Uterus (tissue), 4 donors: ENCODE results near the gene GAD1. TPM values are rescaled to one million over a fixed set of nuclear protein-coding genes. Genes with fewer than 3 reads are reported as not detected.

Experiments
- DNase-seq, 2 donors: peaks; one replicate each; pipeline ENCODE4 v3.0.0-alpha.2; 2019 to 2020
- H3K27ac ChIP-seq, 2 donors: fragments of 200-600 bp; sonication (generic); 1 replicate in 1 of 2; 2 replicates in 1 of 2; pipeline ENCODE4 v1.5.1; 2016 to 2018
- H3K27me3 ChIP-seq, 2 donors: fragments of 200-600 bp; sonication (generic); one replicate each; pipeline ENCODE4 v1.5.1; 2018 to 2019; ENCODE audit warnings: control low read depth in 1 of 2
- H3K36me3 ChIP-seq, 2 donors: fragments of 200-600 bp; sonication (generic); one replicate each; pipeline ENCODE4 v1.5.1; 2019; ENCODE audit warnings: control low read depth in 1 of 2
- H3K4me1 ChIP-seq, 2 donors: fragments of 200-600 bp; sonication (generic); one replicate each; pipeline ENCODE4 v1.5.1; 2018 to 2019; ENCODE audit warnings: control low read depth in 1 of 2
- H3K4me3 ChIP-seq, 2 donors: fragments of 200-600 bp; sonication (generic); 1 replicate in 1 of 2; 2 replicates in 1 of 2; pipeline ENCODE4 v1.5.1; 2018 to 2019; ENCODE audit warnings: mild to moderate bottlenecking in 1 of 2
- H3K9me3 ChIP-seq, 2 donors: fragments of 200-600 bp; sonication (generic); one replicate each; pipeline ENCODE4 v1.5.1; 2019; ENCODE audit warnings: control low read depth in 1 of 2
- POLR2A ChIP-seq, 2 donors: fragments of 450-650 bp; IDR thresholded peaks; one replicate each; pipeline ENCODE4 v1.6.1; 2016; ENCODE audit warnings: antibody characterized with exemption in 2 of 2, mild to moderate bottlenecking in 1 of 2, moderate library complexity in 1 of 2
- intact Hi-C: fragments of 100-400 bp; cut with DNase I; formaldehyde crosslinking; loops from one replicate; pipeline ENCODE4 v1.15.1; 2023; ENCODE audit warnings: low total_unique reads
- total RNA-seq, 4 donors: library from RNA; depleted of rRNA in 3 of 4; stranded (reverse); fragments of >200 nt in 3 of 4; gene quantifications; one replicate each; pipeline versions ENCODE4 v1.1.0 to v1.2.4, GENCODE V29; 2014 to 2023
- TF ChIP-seq, protein P1 (sequence below), 4 experiments: fragments of 200-600 bp in 2 of 4; fragments of 450-650 bp in 2 of 4; sonication (generic) in 2 of 4; IDR thresholded peaks; one replicate each; pipeline ENCODE4 v1.5.1; 2016 to 2019; ENCODE audit warnings: antibody characterized with exemption in 4 of 4, mild to moderate bottlenecking in 2 of 4, moderate library complexity in 1 of 4
- donor health status: DM: yes; HTN: yes; CAD: no.

Gene GAD1
- total RNA-seq, 4 donors from 2014 or later = 0.83 to 1.6 TPM; not detected in 2

DNA sequence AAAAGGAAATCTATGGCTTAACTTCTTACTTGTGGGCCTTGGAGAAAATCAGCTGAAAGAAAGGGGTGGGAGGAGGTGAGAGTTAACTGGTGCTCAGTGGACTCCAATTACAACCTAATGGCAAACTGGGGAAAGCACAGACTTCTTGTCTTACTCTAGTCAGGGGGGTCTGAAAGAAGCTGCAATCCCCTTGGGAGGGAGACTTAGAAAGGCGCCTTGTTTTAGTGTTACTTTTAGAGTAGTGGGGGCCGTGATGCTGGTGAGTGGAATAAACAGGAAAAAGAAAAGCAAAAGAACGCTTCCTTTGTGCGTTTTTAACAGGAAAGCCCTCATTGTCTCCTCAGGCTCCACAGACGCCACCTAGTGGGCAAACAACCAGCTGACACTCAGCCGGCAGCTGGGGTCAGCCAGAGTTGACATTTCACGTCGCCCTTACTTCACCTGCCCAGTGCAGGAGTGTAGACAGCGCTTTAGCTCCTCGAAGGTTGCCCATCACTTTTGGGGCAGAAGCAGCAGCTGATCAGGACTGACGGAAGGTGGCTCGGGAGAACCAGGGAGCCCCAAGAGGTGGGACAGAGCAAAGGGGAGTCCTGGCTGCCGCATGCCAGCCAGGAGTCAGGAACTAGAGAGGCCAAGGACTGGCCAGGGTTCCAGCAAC lies 56.5 kb downstream of the GAD1 start:
- H3K4me3 ChIP-seq = no peak overlapping the region
- DNase-seq = peak; percentile 29 to 60

DNA sequence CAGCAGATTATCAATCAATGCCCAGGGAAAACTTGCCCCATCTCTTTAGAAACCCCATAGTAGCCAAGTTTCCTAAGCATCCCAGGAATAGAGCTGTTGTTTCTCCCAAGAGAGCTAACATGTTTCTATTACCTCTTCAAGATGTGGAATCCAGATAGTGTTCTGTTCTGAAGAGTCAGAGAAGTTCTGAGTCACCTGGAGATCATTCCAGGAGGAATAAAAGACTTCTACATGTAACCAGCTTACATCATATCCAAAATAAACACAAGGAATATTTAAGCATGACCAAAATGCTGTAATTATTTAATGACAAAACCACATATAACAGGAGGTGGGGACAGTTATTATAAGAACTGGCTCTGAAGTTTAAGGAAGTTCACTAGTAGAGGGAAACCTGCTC lies 61.4 kb downstream of the GAD1 start:
- Histone ChIP-seq H3K4me3 (no peak overlapping the region), H3K36me3 (no peaks in the 10 kb centered on the region), H3K27me3 (no peaks in the 10 kb centered on the region), H3K4me1 (no peaks in the 10 kb centered on the region), H3K9me3 (no peaks in the 10 kb centered on the region), H3K27ac (no peak overlapping the region)
- intact Hi-C loops = no loop called here
- TF ChIP-seq, protein P1, sequence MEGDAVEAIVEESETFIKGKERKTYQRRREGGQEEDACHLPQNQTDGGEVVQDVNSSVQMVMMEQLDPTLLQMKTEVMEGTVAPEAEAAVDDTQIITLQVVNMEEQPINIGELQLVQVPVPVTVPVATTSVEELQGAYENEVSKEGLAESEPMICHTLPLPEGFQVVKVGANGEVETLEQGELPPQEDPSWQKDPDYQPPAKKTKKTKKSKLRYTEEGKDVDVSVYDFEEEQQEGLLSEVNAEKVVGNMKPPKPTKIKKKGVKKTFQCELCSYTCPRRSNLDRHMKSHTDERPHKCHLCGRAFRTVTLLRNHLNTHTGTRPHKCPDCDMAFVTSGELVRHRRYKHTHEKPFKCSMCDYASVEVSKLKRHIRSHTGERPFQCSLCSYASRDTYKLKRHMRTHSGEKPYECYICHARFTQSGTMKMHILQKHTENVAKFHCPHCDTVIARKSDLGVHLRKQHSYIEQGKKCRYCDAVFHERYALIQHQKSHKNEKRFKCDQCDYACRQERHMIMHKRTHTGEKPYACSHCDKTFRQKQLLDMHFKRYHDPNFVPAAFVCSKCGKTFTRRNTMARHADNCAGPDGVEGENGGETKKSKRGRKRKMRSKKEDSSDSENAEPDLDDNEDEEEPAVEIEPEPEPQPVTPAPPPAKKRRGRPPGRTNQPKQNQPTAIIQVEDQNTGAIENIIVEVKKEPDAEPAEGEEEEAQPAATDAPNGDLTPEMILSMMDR (IDR thresholded peaks at IDR 0.05) = no peak
- TF ChIP-seq POLR2A (IDR thresholded peaks at IDR 0.05) = no peak
- DNase-seq = no peak

More for the DNA sequence above, 56.5 kb downstream of the GAD1 start:
- Histone ChIP-seq H3K36me3 (no peaks in the 10 kb centered on the region), H3K27ac (no peak overlapping the region), H3K9me3 (no peaks in the 10 kb centered on the region), H3K27me3 (no peaks in the 10 kb centered on the region), H3K4me1 (no peaks in the 10 kb centered on the region)
- intact Hi-C loops = no loop called here
- TF ChIP-seq, protein P1 (IDR thresholded peaks at IDR 0.05) = peak; percentile 50 to 69 (median 56)
- TF ChIP-seq POLR2A (IDR thresholded peaks at IDR 0.05) = no peak

DNA sequence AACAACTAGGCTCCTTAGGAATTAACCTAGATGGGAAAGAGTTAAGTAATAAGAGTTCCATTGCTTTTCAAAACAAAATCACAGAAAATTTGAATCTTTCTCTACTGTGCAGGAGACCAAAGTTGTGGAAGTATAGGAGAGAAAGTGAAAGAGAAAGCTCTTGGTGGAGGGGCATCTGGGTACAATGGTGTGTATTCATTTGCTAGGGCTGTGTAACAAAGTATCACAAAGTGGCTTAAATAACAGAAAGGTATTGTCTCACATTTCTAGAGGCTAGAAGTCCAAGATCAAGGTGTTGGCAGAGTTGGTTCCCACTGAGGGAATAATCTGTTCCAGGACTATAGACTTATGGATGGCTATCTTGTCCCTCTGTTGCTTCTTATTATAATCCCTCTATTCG lies 61.8 kb downstream of the GAD1 start:
- no peak overlapping the region for H3K27ac ChIP-seq
- DNase-seq = no peak
- intact Hi-C loops = no loop called here
- no peaks in the 10 kb centered on the region for H3K9me3 ChIP-seq
- no peaks in the 10 kb centered on the region for H3K27me3 ChIP-seq
- TF ChIP-seq POLR2A (IDR thresholded peaks at IDR 0.05) = no peak
- TF ChIP-seq, protein P1 (IDR thresholded peaks at IDR 0.05) = no peak
- no peak overlapping the region for H3K4me3 ChIP-seq
- no peaks in the 10 kb centered on the region for H3K4me1 ChIP-seq
- H3K36me3 ChIP-seq = no peaks in the 10 kb centered on the region

DNA sequence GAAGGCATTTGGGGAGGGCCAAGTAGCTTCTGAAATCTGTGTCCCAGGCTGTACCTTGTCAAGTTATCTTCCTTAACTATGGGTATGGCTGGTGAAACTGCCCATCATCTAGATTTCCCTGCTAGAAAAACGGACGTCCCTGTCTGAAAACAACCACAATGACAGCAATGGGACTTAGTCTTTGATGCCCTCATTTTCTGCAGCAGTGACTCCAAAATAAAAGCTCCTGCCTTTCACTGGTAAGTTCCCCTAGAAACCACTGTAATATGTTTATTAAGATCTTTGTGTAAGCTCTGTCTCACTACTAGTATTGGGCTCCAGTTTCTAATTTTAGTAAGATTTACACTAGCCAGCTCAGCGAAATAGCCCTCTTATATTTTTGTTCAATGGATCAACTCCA lies 65.2 kb downstream of the GAD1 start:
- Histone ChIP-seq H3K27ac (no peak overlapping the region), H3K27me3 (no peaks in the 10 kb centered on the region), H3K36me3 (no peaks in the 10 kb centered on the region), H3K9me3 (no peaks in the 10 kb centered on the region), H3K4me3 (no peak overlapping the region), H3K4me1 (no peaks in the 10 kb centered on the region)
- intact Hi-C loops = no loop called here
- no peak for TF ChIP-seq POLR2A (IDR thresholded peaks at IDR 0.05)
- TF ChIP-seq, protein P1 (IDR thresholded peaks at IDR 0.05) = no peak
- DNase-seq = no peak

DNA sequence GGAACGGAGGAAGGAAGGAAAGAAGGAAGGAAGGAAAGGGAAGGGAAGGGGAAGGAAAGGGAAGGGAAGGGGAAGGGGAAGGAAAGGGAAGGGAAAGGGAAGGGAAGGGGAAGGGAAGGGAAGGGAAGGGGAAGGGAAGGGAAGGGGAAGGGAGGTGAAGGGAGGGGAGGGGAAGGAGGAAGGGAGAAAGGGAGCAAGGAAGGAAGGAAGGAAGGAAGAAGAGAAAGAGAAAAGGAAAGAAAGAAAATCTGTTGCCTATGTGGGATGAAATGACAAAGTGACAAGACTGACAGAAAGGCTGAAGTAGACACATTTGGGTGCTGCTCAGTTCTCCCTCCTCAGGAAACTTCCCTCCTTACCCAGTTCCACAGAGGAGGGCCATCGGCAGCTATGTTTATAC lies 66.1 kb downstream of the GAD1 start:
- DNase-seq = no peak
- TF ChIP-seq, protein P1 (IDR thresholded peaks at IDR 0.05) = no peak
- no peak for TF ChIP-seq POLR2A (IDR thresholded peaks at IDR 0.05)
- intact Hi-C loops = no loop called here
- no peaks in the 10 kb centered on the region for H3K4me1 ChIP-seq
- no peak overlapping the region for H3K27ac ChIP-seq
- no peak overlapping the region for H3K4me3 ChIP-seq
- no peaks in the 10 kb centered on the region for H3K36me3 ChIP-seq
- no peaks in the 10 kb centered on the region for H3K9me3 ChIP-seq
- no peaks in the 10 kb centered on the region for H3K27me3 ChIP-seq
